ENCODE data around the gene BYSL. TPM values are rescaled to one million over a fixed set of nuclear protein-coding genes. Genes with fewer than 3 reads are reported as not detected.

The BYSL gene, protein sequence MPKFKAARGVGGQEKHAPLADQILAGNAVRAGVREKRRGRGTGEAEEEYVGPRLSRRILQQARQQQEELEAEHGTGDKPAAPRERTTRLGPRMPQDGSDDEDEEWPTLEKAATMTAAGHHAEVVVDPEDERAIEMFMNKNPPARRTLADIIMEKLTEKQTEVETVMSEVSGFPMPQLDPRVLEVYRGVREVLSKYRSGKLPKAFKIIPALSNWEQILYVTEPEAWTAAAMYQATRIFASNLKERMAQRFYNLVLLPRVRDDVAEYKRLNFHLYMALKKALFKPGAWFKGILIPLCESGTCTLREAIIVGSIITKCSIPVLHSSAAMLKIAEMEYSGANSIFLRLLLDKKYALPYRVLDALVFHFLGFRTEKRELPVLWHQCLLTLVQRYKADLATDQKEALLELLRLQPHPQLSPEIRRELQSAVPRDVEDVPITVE
- total RNA-seq = 10 to 100 TPM; 29.3 to 29.8 TPM

GRCh38 chr6:41920921-41921711 is at the start of gene BYSL, which contains the start of gene MED20:
TSS of gene BYSL (plus strand) at chr6:41921499. CDS start at chr6:41921563, 64 bp downstream.
TSS of gene MED20 (minus strand) at chr6:41921139. CDS start at chr6:41921018, 121 bp downstream.
- H3K9me3 Mint-ChIP-seq = no peaks in the 10 kb centered on the region
- peak within 1 kb of the TSS; percentile 100 for H3K4me3 Mint-ChIP-seq
- no peaks in the 10 kb centered on the region for H3K27me3 Mint-ChIP-seq
- peak within 1 kb of the TSS; percentile 98 for H3K27ac Mint-ChIP-seq
- POLR2A ChIA-PET = interaction anchor here (0.6 to 1.3 kb wide), 5 partner anchors 10 to 59 kb away, joined by 3 to 4 read pairs (median 3); no protein-coding TSS in a partner anchor
- CTCF ChIA-PET = interaction anchor here (0.5 to 25.3 kb wide), 37 partner anchors 9 to 1597 kb away, joined by 3 to 412 read pairs (median 4); partner anchors contain the start of genes CCND3, TAF8, TOMM6 and USP49
- DNase-seq = peak; percentile 95
- H3K36me3 Mint-ChIP-seq (ENCODE audit: low read depth) = peaks cover 22% of the 10 kb centered on the region
- peaks cover 57% of the 10 kb centered on the region for H3K4me1 Mint-ChIP-seq

- ChIA-PET CTCF (interaction anchor here (0.7 to 1.6 kb wide), 4 partner anchors 49 to 265 kb away, joined by 3 to 5 read pairs (median 4); partner anchors contain the start of genes BYSL and MED20), POLR2A (no interaction called here)
- no peak for DNase-seq
- Mint-ChIP-seq H3K27me3 (no peaks in the 10 kb centered on the region), H3K4me1 (no peaks in the 10 kb centered on the region), H3K27ac (no peak overlapping the region), H3K9me3 (no peaks in the 10 kb centered on the region), H3K4me3 (no peak overlapping the region), H3K36me3 (ENCODE audit: low read depth) (no peaks in the 10 kb centered on the region)
Observed at GRCh38 chr6:41871691-41872090, 49.6 kb upstream of the BYSL start.

DNA sequence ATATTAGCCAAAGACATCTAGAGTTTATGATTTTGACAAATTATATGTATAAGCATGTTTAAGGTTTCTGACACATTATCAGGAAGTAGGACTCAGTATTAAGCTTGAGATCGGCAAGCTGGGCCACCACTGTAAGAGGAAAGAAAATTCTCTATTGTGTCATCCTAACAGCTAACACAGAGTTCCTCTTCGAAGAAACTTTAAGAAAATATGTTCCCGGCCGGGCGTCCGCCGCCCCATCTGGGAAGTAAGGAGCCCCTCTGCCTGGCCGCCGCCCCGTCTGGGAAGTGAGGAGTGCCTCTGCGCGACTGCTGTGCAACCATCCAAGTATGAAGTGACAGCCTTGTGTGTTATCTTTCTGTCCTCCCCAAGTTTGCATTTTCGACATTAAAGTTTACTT is 49.2 kb upstream of the BYSL start:
- ChIA-PET CTCF (interaction anchor here (1.0 kb wide), 2 partner anchors 49 to 172 kb away, joined by 3 to 4 read pairs; partner anchors contain the start of genes BYSL and MED20), POLR2A (no interaction called here)
- no peak overlapping the region for H3K27ac Mint-ChIP-seq

DNA sequence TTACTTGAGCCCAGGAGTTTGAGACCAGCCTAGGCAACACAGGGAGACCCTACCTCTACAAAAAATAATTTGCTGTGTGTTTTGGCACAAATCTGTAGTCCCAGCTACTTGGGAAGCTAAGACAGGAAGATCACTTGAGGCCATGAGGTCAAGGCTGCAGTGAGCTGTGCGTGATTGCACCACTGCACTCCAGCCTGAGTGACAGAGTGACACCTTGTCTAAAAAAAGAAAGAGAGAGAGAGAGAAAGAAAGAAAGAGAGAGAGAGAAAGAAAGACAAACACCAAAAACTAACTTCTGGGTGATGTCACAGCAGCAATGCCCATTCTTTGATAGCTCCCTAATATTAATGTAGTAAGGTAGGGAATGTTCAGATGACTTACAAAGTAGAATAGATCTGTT is 46.6 kb upstream of the BYSL start:
- ChIA-PET POLR2A (no interaction called here), CTCF (interaction anchor here (0.8 to 1.6 kb wide), 4 partner anchors 11 to 176 kb away, joined by 3 read pairs; partner anchors contain the start of genes TAF8 and TOMM6)
- no peaks in the 10 kb centered on the region for H3K27me3 Mint-ChIP-seq
- H3K9me3 Mint-ChIP-seq = no peaks in the 10 kb centered on the region
- no peaks in the 10 kb centered on the region for H3K36me3 Mint-ChIP-seq (ENCODE audit: low read depth)
- no peak overlapping the region for H3K4me3 Mint-ChIP-seq
- H3K27ac Mint-ChIP-seq = no peak overlapping the region
- H3K4me1 Mint-ChIP-seq = no peaks in the 10 kb centered on the region
- DNase-seq = no peak

More for the DNA sequence above, 49.2 kb upstream of the BYSL start:
- Mint-ChIP-seq H3K9me3 (no peaks in the 10 kb centered on the region), H3K27me3 (no peaks in the 10 kb centered on the region), H3K36me3 (ENCODE audit: low read depth) (no peaks in the 10 kb centered on the region), H3K4me1 (no peaks in the 10 kb centered on the region), H3K4me3 (no peak overlapping the region)
- no peak for DNase-seq

DNA sequence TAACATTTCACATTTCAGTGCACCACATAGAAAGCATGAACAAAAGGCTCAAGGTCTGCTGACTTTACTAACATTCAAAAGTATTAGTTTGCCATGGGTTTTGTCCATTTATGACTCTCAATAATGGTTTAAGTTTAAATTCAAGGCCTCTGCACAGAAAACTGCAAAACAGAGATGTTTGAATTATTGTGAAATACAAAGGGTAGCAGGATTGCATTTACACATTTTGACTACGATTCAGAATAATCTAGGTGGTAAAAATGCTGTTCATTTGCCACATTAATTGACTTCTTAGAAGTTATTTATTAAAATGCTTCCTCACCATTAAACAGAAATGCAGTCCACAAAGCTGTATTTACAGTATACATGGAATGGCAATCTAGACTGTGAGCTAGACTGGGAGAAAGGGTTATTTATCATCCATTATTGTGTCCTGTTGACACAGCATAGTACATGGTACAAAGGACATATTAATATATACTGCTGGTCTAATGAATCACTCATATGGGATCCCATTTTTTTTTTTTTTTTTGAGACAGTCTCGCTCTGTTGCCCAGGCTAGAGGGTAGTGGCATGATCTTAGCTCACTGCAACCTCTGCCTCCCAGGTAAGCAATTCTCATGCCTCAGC is 44.1 kb upstream of the BYSL start:
- ChIA-PET POLR2A (no interaction called here), CTCF (interaction anchor here (0.6 kb wide), 2 partner anchors 84 to 349 kb away, joined by 3 read pairs; no protein-coding TSS in a partner anchor)
- Mint-ChIP-seq H3K4me1 (no peaks in the 10 kb centered on the region), H3K9me3 (no peaks in the 10 kb centered on the region), H3K36me3 (ENCODE audit: low read depth) (no peaks in the 10 kb centered on the region), H3K27ac (no peak overlapping the region), H3K4me3 (no peak overlapping the region), H3K27me3 (no peaks in the 10 kb centered on the region)
- DNase-seq = no peak

- no peak overlapping the region for H3K4me3 Mint-ChIP-seq
- H3K36me3 Mint-ChIP-seq (ENCODE audit: low read depth) = no peaks in the 10 kb centered on the region
- no peaks in the 10 kb centered on the region for H3K27me3 Mint-ChIP-seq
- no peak for DNase-seq
- ChIA-PET CTCF (no interaction called here), POLR2A (no interaction called here)
- H3K27ac Mint-ChIP-seq = no peak overlapping the region
- no peaks in the 10 kb centered on the region for H3K4me1 Mint-ChIP-seq
- H3K9me3 Mint-ChIP-seq = no peaks in the 10 kb centered on the region
Observed at GRCh38 chr6:41878246-41878645, 43.1 kb upstream of the BYSL start.

DNA sequence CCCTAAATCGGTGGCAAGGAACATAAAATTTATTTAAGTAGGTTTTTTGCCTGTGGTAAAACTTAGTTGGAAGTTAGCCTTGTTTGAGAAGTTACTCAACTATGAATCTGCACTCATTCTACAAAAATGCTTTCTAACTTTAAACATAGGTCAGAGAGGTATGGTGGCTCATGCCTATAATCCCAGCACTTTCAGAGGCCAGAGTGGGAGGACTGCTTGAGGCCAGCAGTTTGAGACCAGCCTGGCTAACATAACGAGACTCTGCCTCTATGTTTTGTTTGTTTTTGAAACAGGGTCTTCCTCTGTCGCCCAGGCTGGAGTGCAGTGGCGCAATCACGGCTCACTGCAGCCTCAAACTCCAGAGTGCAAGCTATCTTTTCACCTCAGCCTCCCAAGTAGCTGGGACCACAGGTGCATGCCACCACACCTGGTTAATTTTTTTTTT is 42.3 kb upstream of the BYSL start:
- Mint-ChIP-seq H3K4me3 (no peak overlapping the region), H3K27ac (no peak overlapping the region), H3K9me3 (no peaks in the 10 kb centered on the region), H3K36me3 (ENCODE audit: low read depth) (no peaks in the 10 kb centered on the region), H3K4me1 (no peaks in the 10 kb centered on the region), H3K27me3 (no peaks in the 10 kb centered on the region)
- POLR2A ChIA-PET = no interaction called here
- no peak for DNase-seq
- CTCF ChIA-PET = interaction anchor here (0.6 kb wide), 3 partner anchors 55 to 1796 kb away, joined by 3 read pairs; no protein-coding TSS in a partner anchor

DNA sequence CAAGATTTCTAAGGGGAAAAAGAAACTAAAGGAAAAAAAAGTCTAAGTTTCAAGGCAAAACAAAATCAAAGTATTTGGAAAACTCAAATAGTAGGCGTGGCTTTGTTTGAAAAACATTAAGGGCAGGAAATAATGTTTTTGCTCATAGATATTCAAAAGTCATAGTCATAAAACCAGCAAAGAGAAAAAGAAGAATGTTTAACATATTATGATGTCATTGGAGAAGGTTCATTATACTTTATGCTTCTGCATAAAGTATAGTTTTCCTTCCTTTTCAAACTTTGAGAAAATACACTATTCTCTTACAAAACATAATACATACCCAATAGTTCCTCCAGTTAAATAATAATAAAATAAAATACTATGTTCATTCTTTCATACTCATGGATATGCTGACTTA is 39.8 kb upstream of the BYSL start:
- H3K36me3 Mint-ChIP-seq (ENCODE audit: low read depth) = no peaks in the 10 kb centered on the region
- no peak overlapping the region for H3K4me3 Mint-ChIP-seq
- H3K9me3 Mint-ChIP-seq = no peaks in the 10 kb centered on the region
- H3K4me1 Mint-ChIP-seq = no peaks in the 10 kb centered on the region
- no peak for DNase-seq
- ChIA-PET POLR2A (no interaction called here), CTCF (no interaction called here)
- H3K27ac Mint-ChIP-seq = no peak overlapping the region
- no peaks in the 10 kb centered on the region for H3K27me3 Mint-ChIP-seq

DNA sequence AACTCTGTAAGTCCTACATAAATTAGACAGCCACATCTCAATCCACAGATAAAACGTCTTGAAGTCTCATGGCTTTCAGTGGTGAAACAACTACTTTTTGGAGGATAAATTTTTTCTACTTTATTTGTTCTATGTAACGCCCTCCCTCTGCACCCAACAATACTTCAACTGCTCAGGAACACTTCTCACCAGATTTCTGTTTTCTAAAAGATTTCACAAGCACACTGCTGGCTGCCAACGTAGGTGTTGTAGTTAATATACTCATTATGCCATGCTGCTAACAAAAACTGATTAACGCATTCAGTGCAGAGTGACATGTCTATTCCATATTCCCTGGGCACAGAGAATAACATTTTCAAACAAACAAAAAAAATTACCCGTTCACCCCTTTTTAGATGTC is 36.3 kb upstream of the BYSL start:
- H3K4me3 Mint-ChIP-seq = no peak overlapping the region
- H3K36me3 Mint-ChIP-seq (ENCODE audit: low read depth) = no peaks in the 10 kb centered on the region
- ChIA-PET POLR2A (no interaction called here), CTCF (interaction anchor here (0.5 kb wide), 1 partner anchor 37 kb away, joined by 4 read pairs; no protein-coding TSS in a partner anchor)
- peaks cover 2% of the 10 kb centered on the region for H3K4me1 Mint-ChIP-seq
- H3K27me3 Mint-ChIP-seq = no peaks in the 10 kb centered on the region
- H3K27ac Mint-ChIP-seq = no peak overlapping the region
- H3K9me3 Mint-ChIP-seq = no peaks in the 10 kb centered on the region
- DNase-seq = no peak

GRCh38 chr6:41885930-41886329 is 35.4 kb upstream of the BYSL start:
- Mint-ChIP-seq H3K9me3 (no peaks in the 10 kb centered on the region), H3K27ac (no peak overlapping the region), H3K4me3 (no peak overlapping the region), H3K36me3 (ENCODE audit: low read depth) (no peaks in the 10 kb centered on the region), H3K27me3 (no peaks in the 10 kb centered on the region), H3K4me1 (peaks cover 2% of the 10 kb centered on the region)
- CTCF ChIA-PET = interaction anchor here (1.4 kb wide), 1 partner anchor 9 kb away, joined by 4 read pairs; the partner anchor contains the start of gene USP49
- POLR2A ChIA-PET = no interaction called here
- no peak for DNase-seq

DNA sequence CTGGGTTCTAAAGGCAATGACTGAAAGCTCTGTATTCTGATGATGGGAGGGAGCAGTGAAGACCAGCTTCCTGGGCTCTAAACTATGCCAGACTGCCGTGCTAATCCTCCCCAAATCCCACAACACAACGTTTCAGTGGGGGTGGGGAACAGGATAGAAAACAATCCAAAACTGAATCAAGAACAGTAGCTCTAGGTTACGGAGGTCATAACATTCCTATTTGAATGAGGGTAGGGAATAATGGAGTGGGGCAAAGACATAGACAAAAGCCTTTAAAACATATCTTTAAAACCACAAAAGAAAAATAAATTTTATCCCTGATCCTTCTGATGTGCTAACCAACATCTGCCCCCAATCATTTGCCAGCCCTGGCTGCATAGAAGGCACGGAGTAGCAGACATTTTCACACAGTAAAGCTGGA is 34.0 kb upstream of the BYSL start:
- H3K4me3 Mint-ChIP-seq = no peak overlapping the region
- CTCF ChIA-PET = interaction anchor here (1.6 kb wide), 1 partner anchor 12 kb away, joined by 3 read pairs; no protein-coding TSS in a partner anchor
- H3K27ac Mint-ChIP-seq = no peak overlapping the region
- H3K36me3 Mint-ChIP-seq (ENCODE audit: low read depth) = no peaks in the 10 kb centered on the region
- no peak for DNase-seq
- H3K9me3 Mint-ChIP-seq = no peaks in the 10 kb centered on the region
- POLR2A ChIA-PET = no interaction called here
- peaks cover 2% of the 10 kb centered on the region for H3K4me1 Mint-ChIP-seq
- no peaks in the 10 kb centered on the region for H3K27me3 Mint-ChIP-seq

- H3K9me3 Mint-ChIP-seq = no peaks in the 10 kb centered on the region
- no peaks in the 10 kb centered on the region for H3K27me3 Mint-ChIP-seq
- DNase-seq = no peak
- no peaks in the 10 kb centered on the region for H3K36me3 Mint-ChIP-seq (ENCODE audit: low read depth)
- H3K4me1 Mint-ChIP-seq = peaks cover 16% of the 10 kb centered on the region
- ChIA-PET POLR2A (interaction anchor here (0.8 kb wide), 1 partner anchor 28 kb away, joined by 4 read pairs; the partner anchor contains the start of genes BYSL and MED20), CTCF (interaction anchor here (0.7 to 1.0 kb wide), 4 partner anchors 10 to 281 kb away, joined by 3 to 4 read pairs (median 3); partner anchors contain the start of genes BYSL and MED20)
- no peak overlapping the region for H3K27ac Mint-ChIP-seq
- H3K4me3 Mint-ChIP-seq = no peak overlapping the region
Observed at GRCh38 chr6:41892921-41893564, 28.3 kb upstream of the BYSL start.
